OCI-LY7 (cell line): ENCODE measurements around the gene KDM6A.
"Not testable (repeated sequence)": the region's sequence is repeated elsewhere in the genome, so short reads cannot be mapped to it uniquely, and the experiment has no call there.

Experiments
- EZH2phosphoT487 ChIP-seq: fragments of 200-600 bp; sonication (generic); IDR thresholded peaks from 2 replicates; pipeline ENCODE4 v1.6.1; 2018; ENCODE audit warnings: low read depth, borderline replicate concordance, mild to moderate bottlenecking, mixed run types, antibody characterized with exemption, low read length, moderate library complexity, mixed read lengths
- TF ChIP-seq, protein P1 (sequence below): fragments of 200-600 bp; sonication (generic); conservative IDR thresholded peaks from 2 replicates; pipeline ENCODE4 v1.5.1; 2014; ENCODE audit warnings: mild to moderate bottlenecking, antibody characterized with exemption, low read length, moderate library complexity, mixed read lengths

DNA sequence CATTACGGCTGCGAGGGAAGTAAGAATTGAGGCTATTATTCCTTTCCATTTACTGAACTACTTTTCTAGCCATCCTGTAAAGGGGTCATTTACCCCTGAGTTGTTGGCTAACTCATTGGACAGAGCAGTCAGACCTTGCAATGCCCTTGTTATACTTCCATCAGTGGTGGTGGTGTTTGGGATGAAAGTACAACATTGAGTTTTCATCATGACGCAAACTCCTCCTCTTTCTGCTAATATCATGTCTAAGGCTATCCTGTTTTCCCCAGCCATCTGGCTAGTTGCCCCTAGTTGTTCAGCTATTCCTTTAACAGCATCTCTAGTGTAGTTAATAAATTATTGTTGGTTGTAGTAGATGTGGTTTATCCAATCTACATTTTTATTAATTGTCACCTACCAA lies 126.9 kb downstream of the KDM6A start:
- TF ChIP-seq, protein P1, sequence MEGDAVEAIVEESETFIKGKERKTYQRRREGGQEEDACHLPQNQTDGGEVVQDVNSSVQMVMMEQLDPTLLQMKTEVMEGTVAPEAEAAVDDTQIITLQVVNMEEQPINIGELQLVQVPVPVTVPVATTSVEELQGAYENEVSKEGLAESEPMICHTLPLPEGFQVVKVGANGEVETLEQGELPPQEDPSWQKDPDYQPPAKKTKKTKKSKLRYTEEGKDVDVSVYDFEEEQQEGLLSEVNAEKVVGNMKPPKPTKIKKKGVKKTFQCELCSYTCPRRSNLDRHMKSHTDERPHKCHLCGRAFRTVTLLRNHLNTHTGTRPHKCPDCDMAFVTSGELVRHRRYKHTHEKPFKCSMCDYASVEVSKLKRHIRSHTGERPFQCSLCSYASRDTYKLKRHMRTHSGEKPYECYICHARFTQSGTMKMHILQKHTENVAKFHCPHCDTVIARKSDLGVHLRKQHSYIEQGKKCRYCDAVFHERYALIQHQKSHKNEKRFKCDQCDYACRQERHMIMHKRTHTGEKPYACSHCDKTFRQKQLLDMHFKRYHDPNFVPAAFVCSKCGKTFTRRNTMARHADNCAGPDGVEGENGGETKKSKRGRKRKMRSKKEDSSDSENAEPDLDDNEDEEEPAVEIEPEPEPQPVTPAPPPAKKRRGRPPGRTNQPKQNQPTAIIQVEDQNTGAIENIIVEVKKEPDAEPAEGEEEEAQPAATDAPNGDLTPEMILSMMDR: not testable (repeated sequence)
- TF ChIP-seq EZH2phosphoT487: not testable (repeated sequence)
